ENCODE data around the gene CHST15.

GRCh38 chr10:124065382-124066125 is 27.8 kb downstream of the CHST15 start:
- TF ChIP-seq, protein P1, sequence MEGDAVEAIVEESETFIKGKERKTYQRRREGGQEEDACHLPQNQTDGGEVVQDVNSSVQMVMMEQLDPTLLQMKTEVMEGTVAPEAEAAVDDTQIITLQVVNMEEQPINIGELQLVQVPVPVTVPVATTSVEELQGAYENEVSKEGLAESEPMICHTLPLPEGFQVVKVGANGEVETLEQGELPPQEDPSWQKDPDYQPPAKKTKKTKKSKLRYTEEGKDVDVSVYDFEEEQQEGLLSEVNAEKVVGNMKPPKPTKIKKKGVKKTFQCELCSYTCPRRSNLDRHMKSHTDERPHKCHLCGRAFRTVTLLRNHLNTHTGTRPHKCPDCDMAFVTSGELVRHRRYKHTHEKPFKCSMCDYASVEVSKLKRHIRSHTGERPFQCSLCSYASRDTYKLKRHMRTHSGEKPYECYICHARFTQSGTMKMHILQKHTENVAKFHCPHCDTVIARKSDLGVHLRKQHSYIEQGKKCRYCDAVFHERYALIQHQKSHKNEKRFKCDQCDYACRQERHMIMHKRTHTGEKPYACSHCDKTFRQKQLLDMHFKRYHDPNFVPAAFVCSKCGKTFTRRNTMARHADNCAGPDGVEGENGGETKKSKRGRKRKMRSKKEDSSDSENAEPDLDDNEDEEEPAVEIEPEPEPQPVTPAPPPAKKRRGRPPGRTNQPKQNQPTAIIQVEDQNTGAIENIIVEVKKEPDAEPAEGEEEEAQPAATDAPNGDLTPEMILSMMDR (IDR thresholded peaks at IDR 0.05): no peak
- no peak for TF ChIP-seq POLR2A (IDR thresholded peaks at IDR 0.05)

Data from adrenal gland (tissue), 5 donors.